Endothelial cell (in vitro differentiated cells): ENCODE data around the gene EDAR. TPM values are rescaled to one million over a fixed set of nuclear protein-coding genes. Genes with fewer than 3 reads are reported as not detected.

Experiments used
- DNase-seq: peaks from one replicate; pipeline ENCODE4 v3.0.0; 2021; ENCODE audit warnings: low spot score
- H3K27ac Mint-ChIP-seq: one replicate; pipeline ENCODE4 v1.8.0; 2021; ENCODE audit warnings: mixed read lengths, inconsistent platforms; ENCODE audit not compliant: unreplicated experiment
- H3K27me3 Mint-ChIP-seq: one replicate; pipeline ENCODE4 v1.8.0; 2021; ENCODE audit warnings: mild to moderate bottlenecking, moderate library complexity, mixed read lengths, inconsistent platforms; ENCODE audit not compliant: unreplicated experiment
- H3K36me3 Mint-ChIP-seq: one replicate; pipeline ENCODE4 v1.8.0; 2021; ENCODE audit warnings: mild to moderate bottlenecking, low read depth, mixed read lengths, inconsistent platforms; ENCODE audit not compliant: unreplicated experiment
- H3K4me1 Mint-ChIP-seq: one replicate; pipeline ENCODE4 v1.8.0; 2021; ENCODE audit warnings: mild to moderate bottlenecking, mixed read lengths, inconsistent platforms; ENCODE audit not compliant: unreplicated experiment
- H3K4me3 Mint-ChIP-seq: one replicate; pipeline ENCODE4 v1.8.0; 2021; ENCODE audit warnings: mild to moderate bottlenecking, mixed read lengths, inconsistent platforms; ENCODE audit not compliant: unreplicated experiment
- H3K9me3 Mint-ChIP-seq: one replicate; pipeline ENCODE4 v1.8.0; 2021; ENCODE audit warnings: mixed read lengths, inconsistent platforms; ENCODE audit not compliant: unreplicated experiment
- CTCF ChIP-seq: fragments of 200-600 bp; sonication (generic); IDR thresholded peaks from one replicate; pipeline ENCODE4 v1.5.0; 2021; ENCODE audit warnings: antibody characterized with exemption; ENCODE audit not compliant: unreplicated experiment
- total RNA-seq: library from RNA; stranded (reverse); fragmentation: NEBNext Ultra II Directional; extraction: Animal tissue kit (Norgen Biotek cat#: 25700); gene quantifications from one replicate; pipeline ENCODE4 v1.2.1, GENCODE V29; 2021; ENCODE audit not compliant: unreplicated experiment

EDAR gene
- total RNA-seq, 1 donor from 2014 or later, result not detected

GRCh38 chr2:108944601-108945331, 44.3 kb downstream of the EDAR start:
- DNase-seq, result no peak
- TF ChIP-seq CTCF, result no peak
- H3K4me1 Mint-ChIP-seq, result no peaks in the 10 kb centered on the region
- H3K9me3 Mint-ChIP-seq, result peaks cover 18% of the 10 kb centered on the region
- H3K27ac Mint-ChIP-seq, result no peak overlapping the region
- no peak overlapping the region for H3K4me3 Mint-ChIP-seq
- H3K36me3 Mint-ChIP-seq, result peaks cover 5% of the 10 kb centered on the region
- H3K27me3 Mint-ChIP-seq, result peaks cover 4% of the 10 kb centered on the region

GRCh38 chr2:108943751-108944150, 45.3 kb downstream of the EDAR start:
- Mint-ChIP-seq H3K27me3 (peaks cover 4% of the 10 kb centered on the region), H3K9me3 (peaks cover 18% of the 10 kb centered on the region), H3K36me3 (peaks cover 5% of the 10 kb centered on the region), H3K4me3 (no peak overlapping the region), H3K27ac (no peak overlapping the region), H3K4me1 (no peaks in the 10 kb centered on the region)
- no peak for DNase-seq
- TF ChIP-seq CTCF, result no peak

- H3K27me3 Mint-ChIP-seq, result peaks cover 4% of the 10 kb centered on the region
- DNase-seq, result no peak
- H3K9me3 Mint-ChIP-seq, result peaks cover 11% of the 10 kb centered on the region
- H3K36me3 Mint-ChIP-seq, result peaks cover 5% of the 10 kb centered on the region
- no peak overlapping the region for H3K4me3 Mint-ChIP-seq
- H3K4me1 Mint-ChIP-seq, result no peaks in the 10 kb centered on the region
- no peak overlapping the region for H3K27ac Mint-ChIP-seq
- no peak for TF ChIP-seq CTCF
These were observed 46.1 kb downstream of the EDAR start for GRCh38 chr2:108942888-108943287.

- peaks cover 5% of the 10 kb centered on the region for H3K27me3 Mint-ChIP-seq
- H3K27ac Mint-ChIP-seq, result no peak overlapping the region
- peaks cover 9% of the 10 kb centered on the region for H3K9me3 Mint-ChIP-seq
- TF ChIP-seq CTCF, result no peak
- DNase-seq, result no peak
- H3K36me3 Mint-ChIP-seq, result peaks cover 5% of the 10 kb centered on the region
- H3K4me1 Mint-ChIP-seq, result no peaks in the 10 kb centered on the region
- H3K4me3 Mint-ChIP-seq, result no peak overlapping the region
These were observed 46.7 kb downstream of the EDAR start for GRCh38 chr2:108942231-108942825.

- no peak overlapping the region for H3K4me3 Mint-ChIP-seq
- no peak overlapping the region for H3K27ac Mint-ChIP-seq
- H3K4me1 Mint-ChIP-seq, result no peaks in the 10 kb centered on the region
- H3K36me3 Mint-ChIP-seq, result peaks cover under 1% of the 10 kb centered on the region
- TF ChIP-seq CTCF, result no peak
- no peak for DNase-seq
- H3K9me3 Mint-ChIP-seq, result peaks cover 7% of the 10 kb centered on the region
- peaks cover 5% of the 10 kb centered on the region for H3K27me3 Mint-ChIP-seq
These were observed 47.3 kb downstream of the EDAR start for GRCh38 chr2:108941767-108942166.
